ENCODE data around the gene ASCL4. TPM values are rescaled to one million over a fixed set of nuclear protein-coding genes. Genes with fewer than 3 reads are reported as not detected.

Gene ASCL4
- total and polyA plus RNA-seq, 2 experiments from 2014 or later, result not detected

GRCh38 chr12:107791465-107792089 lies 17.1 kb downstream of the ASCL4 start (continued):
- TF ChIP-seq, protein P1, sequence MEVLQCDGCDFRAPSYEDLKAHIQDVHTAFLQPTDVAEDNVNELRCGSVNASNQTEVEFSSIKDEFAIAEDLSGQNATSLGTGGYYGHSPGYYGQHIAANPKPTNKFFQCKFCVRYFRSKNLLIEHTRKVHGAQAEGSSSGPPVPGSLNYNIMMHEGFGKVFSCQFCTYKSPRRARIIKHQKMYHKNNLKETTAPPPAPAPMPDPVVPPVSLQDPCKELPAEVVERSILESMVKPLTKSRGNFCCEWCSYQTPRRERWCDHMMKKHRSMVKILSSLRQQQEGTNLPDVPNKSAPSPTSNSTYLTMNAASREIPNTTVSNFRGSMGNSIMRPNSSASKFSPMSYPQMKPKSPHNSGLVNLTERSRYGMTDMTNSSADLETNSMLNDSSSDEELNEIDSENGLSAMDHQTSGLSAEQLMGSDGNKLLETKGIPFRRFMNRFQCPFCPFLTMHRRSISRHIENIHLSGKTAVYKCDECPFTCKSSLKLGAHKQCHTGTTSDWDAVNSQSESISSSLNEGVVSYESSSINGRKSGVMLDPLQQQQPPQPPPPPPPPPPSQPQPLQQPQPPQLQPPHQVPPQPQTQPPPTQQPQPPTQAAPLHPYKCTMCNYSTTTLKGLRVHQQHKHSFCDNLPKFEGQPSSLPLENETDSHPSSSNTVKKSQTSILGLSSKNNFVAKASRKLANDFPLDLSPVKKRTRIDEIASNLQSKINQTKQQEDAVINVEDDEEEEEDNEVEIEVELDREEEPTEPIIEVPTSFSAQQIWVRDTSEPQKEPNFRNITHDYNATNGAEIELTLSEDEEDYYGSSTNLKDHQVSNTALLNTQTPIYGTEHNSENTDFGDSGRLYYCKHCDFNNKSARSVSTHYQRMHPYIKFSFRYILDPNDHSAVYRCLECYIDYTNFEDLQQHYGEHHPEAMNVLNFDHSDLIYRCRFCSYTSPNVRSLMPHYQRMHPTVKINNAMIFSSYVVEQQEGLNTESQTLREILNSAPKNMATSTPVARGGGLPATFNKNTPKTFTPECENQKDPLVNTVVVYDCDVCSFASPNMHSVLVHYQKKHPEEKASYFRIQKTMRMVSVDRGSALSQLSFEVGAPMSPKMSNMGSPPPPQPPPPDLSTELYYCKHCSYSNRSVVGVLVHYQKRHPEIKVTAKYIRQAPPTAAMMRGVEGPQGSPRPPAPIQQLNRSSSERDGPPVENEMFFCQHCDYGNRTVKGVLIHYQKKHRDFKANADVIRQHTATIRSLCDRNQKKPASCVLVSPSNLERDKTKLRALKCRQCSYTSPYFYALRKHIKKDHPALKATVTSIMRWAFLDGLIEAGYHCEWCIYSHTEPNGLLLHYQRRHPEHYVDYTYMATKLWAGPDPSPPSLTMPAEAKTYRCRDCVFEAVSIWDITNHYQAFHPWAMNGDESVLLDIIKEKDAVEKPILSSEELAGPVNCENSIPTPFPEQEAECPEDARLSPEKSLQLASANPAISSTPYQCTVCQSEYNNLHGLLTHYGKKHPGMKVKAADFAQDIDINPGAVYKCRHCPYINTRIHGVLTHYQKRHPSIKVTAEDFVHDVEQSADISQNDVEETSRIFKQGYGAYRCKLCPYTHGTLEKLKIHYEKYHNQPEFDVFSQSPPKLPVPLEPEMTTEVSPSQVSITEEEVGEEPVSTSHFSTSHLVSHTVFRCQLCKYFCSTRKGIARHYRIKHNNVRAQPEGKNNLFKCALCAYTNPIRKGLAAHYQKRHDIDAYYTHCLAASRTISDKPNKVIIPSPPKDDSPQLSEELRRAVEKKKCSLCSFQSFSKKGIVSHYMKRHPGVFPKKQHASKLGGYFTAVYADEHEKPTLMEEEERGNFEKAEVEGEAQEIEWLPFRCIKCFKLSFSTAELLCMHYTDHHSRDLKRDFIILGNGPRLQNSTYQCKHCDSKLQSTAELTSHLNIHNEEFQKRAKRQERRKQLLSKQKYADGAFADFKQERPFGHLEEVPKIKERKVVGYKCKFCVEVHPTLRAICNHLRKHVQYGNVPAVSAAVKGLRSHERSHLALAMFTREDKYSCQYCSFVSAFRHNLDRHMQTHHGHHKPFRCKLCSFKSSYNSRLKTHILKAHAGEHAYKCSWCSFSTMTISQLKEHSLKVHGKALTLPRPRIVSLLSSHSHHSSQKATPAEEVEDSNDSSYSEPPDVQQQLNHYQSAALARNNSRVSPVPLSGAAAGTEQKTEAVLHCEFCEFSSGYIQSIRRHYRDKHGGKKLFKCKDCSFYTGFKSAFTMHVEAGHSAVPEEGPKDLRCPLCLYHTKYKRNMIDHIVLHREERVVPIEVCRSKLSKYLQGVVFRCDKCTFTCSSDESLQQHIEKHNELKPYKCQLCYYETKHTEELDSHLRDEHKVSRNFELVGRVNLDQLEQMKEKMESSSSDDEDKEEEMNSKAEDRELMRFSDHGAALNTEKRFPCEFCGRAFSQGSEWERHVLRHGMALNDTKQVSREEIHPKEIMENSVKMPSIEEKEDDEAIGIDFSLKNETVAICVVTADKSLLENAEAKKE (CRISPR knock-in tag; IDR thresholded peaks at IDR 0.05), result no peak
- TF ChIP-seq STAT1 (IDR thresholded peaks at IDR 0.05; ENCODE audit: unreplicated experiment) (no peak), ZNF114 (CRISPR knock-in tag; IDR thresholded peaks at IDR 0.05) (no peak), EZH2 (IDR thresholded peaks at IDR 0.05; ENCODE audit: low read depth, unreplicated experiment) (no peak), NANOG (IDR thresholded peaks at IDR 0.05; ENCODE audit: borderline replicate concordance) (no peak)

- Histone ChIP-seq H4K20me1 (replicated peaks; ENCODE audit: insufficient read depth) (no peaks in the 10 kb centered on the region), H3K27me3 (ENCODE audit: insufficient read depth) (no peaks in the 10 kb centered on the region), H3K4me2 (no peak overlapping the region), H3K36me3 (ENCODE audit: insufficient read depth) (no peaks in the 10 kb centered on the region), H3K4me1 (ENCODE audit: insufficient read depth) (no peaks in the 10 kb centered on the region), H3K4me3 (no peak overlapping the region), H2AFZ (no peak overlapping the region), H3K27ac (ENCODE audit: low read depth) (no peak overlapping the region), H3K9me2 (ENCODE audit: insufficient read depth) (no peaks in the 10 kb centered on the region), H3F3A (replicated peaks; ENCODE audit: low read depth) (no peaks in the 10 kb centered on the region), H3K79me2 (replicated peaks; ENCODE audit: insufficient read depth) (no peaks in the 10 kb centered on the region)
- Mint-ChIP-seq H3K4me3 (no peak overlapping the region), H3K27ac (no peak overlapping the region), H3K27me3 (ENCODE audit: insufficient read depth, low read depth, poor library complexity) (peaks cover 3% of the 10 kb centered on the region), H3K4me1 (no peaks in the 10 kb centered on the region), H3K9me3 (peaks cover 26% of the 10 kb centered on the region), H3K36me3 (ENCODE audit: low read depth) (peaks cover 8% of the 10 kb centered on the region; the same call in 1 of the 3 replicates)
- no peak for ATAC-seq
- DNase-seq (ENCODE audit: low spot score), result no peak
- no peak for TF ChIP-seq EZH2phosphoT487 (IDR thresholded peaks at IDR 0.05; ENCODE audit: unreplicated experiment)
- TF ChIP-seq, protein P1 (CRISPR knock-in tag; IDR thresholded peaks at IDR 0.05), result no peak
Observed at GRCh38 chr12:107794451-107794850, 19.9 kb downstream of the ASCL4 start.
